Measurements from ENCODE around the gene ACTL6B.

ACTL6B gene

DNA sequence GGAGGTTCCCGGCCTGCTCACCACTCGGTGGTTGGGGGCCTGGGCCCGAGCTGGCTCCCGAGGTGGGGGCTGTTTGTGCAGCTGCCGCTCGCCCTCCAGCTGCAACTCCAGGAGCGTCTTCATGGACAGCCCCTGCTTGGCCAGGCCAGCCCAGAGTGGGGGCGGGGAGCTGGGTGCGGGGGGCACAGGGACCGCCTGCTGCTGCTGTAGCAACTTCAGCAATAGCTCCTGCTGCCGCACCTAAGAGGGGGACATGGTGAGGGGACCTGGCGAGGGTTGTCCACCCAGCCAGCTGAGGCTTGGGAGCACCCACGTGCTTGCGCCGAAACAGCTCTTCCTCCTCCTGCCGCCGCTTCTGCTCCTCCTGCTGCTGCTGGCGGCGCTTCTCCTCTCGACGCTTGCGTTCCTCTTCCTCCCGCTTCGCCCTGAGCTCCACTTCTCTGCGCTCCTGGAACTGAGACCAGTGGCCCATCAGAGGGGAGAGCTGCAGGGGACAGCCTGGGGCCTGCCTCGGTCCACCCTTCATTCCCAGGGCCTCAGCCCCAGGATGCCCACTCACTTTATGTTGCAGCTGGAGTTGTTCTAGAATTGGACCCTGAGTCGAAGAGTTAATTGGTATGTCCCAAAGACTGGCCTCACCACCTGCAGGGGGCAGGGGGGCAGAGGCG is 26.9 kb upstream of the ACTL6B start:
- DNase-seq (ENCODE audit: low read depth): no peak
- TF ChIP-seq, protein P1, sequence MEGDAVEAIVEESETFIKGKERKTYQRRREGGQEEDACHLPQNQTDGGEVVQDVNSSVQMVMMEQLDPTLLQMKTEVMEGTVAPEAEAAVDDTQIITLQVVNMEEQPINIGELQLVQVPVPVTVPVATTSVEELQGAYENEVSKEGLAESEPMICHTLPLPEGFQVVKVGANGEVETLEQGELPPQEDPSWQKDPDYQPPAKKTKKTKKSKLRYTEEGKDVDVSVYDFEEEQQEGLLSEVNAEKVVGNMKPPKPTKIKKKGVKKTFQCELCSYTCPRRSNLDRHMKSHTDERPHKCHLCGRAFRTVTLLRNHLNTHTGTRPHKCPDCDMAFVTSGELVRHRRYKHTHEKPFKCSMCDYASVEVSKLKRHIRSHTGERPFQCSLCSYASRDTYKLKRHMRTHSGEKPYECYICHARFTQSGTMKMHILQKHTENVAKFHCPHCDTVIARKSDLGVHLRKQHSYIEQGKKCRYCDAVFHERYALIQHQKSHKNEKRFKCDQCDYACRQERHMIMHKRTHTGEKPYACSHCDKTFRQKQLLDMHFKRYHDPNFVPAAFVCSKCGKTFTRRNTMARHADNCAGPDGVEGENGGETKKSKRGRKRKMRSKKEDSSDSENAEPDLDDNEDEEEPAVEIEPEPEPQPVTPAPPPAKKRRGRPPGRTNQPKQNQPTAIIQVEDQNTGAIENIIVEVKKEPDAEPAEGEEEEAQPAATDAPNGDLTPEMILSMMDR (conservative IDR thresholded peaks at IDR 0.05; ENCODE audit: low read depth, low read length): no peak
- H3K4me3 ChIP-seq (ENCODE audit: low read length): no peak overlapping the region

DNA sequence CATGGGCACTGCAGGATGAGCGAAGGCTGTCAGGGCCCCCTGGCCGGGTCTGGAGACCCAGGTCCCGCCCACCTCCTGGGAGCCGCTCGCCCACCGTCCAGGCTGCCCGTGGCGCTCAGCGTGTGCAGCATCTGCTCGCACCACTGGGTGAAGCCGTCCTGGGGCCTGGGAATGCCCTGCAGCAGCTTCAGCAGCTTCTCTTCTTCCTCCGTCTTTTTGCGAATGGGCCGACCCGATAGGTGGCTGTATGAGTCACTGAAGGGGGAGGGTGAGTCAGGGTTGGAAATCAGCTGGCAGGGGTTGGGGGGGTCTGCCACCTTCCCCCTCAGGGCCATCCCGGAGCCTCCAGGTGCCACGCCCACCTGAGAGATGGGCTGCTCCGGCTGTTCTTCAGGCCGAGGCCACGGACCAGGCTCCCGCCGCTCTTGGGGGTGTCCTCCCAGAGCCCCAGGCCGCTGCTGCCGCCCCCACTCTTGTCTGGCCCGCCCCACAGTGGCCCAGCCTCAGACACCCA is 26.0 kb upstream of the ACTL6B start:
- no peak for DNase-seq (ENCODE audit: low read depth)
- TF ChIP-seq, protein P1 (conservative IDR thresholded peaks at IDR 0.05; ENCODE audit: low read depth, low read length): no peak
- H3K4me3 ChIP-seq (ENCODE audit: low read length): no peak overlapping the region

DNA sequence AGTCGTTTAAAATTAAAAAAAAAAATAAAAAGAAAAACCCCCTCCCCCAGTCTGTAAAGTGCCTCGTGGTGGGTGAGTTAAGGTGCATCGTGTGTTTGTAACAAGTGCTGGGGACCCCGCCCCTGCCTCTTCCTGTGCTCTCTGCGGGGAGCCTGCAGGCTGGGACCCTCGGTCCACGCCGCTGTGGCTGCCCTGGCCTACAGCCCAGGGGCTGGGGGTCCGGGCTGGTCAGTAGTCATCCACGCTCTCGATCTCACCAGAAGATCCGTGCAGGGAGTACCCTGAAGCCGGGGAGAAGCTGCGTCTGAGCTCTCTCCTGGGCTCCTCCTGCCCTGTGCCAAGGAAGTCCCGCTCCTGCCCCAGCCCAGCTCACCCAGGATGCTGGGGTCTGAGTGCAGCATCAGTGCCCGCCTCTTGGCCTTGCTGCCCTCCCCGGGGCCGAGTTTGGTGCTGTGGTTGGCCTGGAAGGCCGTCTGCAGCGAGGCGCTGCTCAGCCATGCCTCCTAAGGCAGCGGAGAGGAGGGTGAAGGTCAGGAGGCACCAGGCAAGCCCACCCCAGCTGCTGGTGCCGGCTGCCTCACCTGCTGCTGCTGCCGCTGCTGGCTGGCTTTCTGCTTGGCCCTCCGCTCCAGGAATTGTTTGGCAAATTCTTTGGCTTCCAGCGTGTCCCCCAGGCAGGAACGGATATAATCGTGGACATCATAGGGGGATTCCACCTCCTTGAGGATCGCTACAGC is 25.4 kb upstream of the ACTL6B start:
- TF ChIP-seq, protein P1 (conservative IDR thresholded peaks at IDR 0.05; ENCODE audit: low read depth, low read length): no peak
- no peak overlapping the region for H3K4me3 ChIP-seq (ENCODE audit: low read length)
- DNase-seq (ENCODE audit: low read depth): no peak

DNA sequence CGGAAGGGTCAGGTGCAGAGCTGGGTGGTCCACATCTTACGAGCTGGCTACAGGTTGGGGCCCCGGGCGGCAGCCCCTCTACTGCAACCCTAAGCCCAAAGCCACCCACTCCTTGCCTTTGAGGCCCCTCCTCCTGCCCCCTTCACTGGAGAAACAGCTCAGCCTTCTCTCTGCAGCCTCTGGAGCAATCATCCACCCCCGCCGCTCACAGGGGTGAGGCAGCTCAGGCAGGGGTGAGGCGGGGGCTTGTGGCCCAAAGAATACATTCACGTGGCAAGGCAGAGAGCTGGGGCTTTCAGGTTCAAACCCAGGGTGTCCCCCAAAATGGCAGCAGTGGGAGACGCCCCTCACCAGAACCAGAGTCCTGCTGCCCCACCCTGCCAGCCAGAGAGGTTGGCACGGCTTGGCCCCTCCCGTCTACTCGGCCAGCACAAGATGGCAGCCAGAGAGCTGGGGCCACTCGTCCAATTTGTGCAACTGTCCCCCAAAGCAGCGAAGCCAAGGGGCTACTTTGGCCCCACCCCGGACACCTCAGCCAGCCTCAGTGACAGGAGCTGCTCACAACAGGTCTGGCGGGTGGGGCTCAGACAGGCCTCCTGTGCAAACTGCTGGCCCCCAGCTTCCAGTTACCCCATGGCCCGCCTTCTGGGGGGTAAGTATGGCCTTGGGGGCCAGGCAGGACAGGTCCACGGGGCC is 24.5 kb upstream of the ACTL6B start:
- no peak overlapping the region for H3K4me3 ChIP-seq (ENCODE audit: low read length)
- TF ChIP-seq, protein P1 (conservative IDR thresholded peaks at IDR 0.05; ENCODE audit: low read depth, low read length): no peak
- DNase-seq (ENCODE audit: low read depth): no peak

DNA sequence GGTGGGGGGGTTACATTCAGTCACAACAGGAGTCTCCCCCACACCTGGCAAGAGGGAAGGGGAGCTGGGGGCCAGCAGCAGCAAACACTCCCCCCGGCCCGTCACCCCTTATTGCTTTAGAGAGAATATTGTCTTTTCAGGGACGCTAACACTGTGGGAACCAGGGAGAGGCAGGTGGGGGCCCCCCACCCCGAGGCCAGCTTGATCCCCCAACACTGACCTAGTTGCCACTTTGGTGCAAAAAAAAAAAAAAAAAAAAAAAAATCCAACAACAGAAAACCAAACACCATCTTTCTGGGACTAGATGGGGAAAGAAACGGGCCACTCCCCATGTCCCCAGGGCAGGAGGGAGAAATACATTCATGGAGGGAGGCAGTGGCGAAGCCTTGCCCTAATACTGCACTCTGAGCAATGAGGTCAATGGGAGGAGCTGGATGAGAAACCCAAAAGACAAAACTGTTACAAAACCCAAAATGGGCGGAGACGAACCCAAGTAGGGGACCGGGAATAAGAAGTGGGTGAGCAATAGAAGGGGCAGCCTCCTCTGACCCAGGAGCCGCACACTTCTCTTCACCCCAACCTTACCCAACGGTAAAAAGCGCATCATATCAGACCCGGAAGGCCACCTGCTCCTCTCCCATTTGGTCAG is 23.8 kb upstream of the ACTL6B start:
- DNase-seq (ENCODE audit: low read depth): no peak
- TF ChIP-seq, protein P1 (conservative IDR thresholded peaks at IDR 0.05; ENCODE audit: low read depth, low read length): no peak
- H3K4me3 ChIP-seq (ENCODE audit: low read length): no peak overlapping the region

DNA sequence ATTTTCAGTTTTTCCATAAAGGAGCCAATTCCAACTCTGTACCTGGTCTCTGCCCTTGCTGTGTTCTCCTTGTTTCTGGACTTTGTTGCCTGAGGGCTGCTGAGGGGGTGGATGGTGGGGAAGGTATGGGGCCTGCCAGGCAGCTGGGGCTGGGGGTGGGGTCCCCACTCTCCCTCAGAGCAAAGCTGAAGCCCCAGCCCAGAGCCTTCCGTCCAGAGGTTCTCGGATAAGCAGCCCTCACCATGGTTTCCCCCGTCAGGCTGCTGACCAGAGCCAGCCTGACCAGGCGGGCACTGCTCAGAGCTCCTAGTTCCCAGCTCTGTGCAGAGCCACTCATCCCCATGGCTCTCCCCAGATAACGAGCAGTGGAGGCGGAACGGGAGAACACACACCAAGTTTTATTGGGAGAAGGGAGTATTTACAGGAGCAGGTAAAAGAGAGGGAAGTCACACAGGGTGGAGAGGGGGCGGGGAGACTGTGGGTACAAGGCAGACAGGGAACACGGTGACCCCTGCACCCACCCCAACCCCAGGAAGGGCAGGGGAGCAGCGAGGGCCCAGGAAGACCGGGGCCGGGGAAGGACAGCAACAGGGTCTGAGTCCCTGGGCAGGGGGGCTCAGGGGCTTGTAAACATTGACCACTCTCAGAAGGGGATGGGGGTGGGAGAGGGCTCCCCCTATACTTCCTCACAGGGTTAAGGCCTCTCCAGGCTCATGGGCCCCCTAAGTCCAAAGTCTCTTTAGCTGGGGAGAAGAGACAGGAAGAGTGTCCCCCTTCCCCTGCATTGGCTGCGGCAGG is 23.1 kb upstream of the ACTL6B start:
- no peak for DNase-seq (ENCODE audit: low read depth)
- H3K4me3 ChIP-seq (ENCODE audit: low read length): no peak overlapping the region
- TF ChIP-seq, protein P1 (conservative IDR thresholded peaks at IDR 0.05; ENCODE audit: low read depth, low read length): no peak
